CD8-positive, alpha-beta memory T cell (primary cell): ENCODE data around the gene PDLIM5. TPM values are rescaled to one million over a fixed set of nuclear protein-coding genes. Genes with fewer than 3 reads are reported as not detected.

Experiments
- CTCF ChIA-PET: fragments of 350-600 bp; sonication (Branson Sonifier 250); formaldehyde crosslinking; loops from one replicate; lab custom pipeline; 2021; ENCODE audit warnings: antibody characterized with exemption; lab: Charles Lee
- POLR2A ChIA-PET: fragments of 350-600 bp; sonication (Branson Sonifier 250); formaldehyde crosslinking; loops from one replicate; lab custom pipeline; 2021; ENCODE audit warnings: antibody characterized with exemption; lab: Charles Lee
- DNase-seq, 5 donors: peaks; one replicate each; pipeline versions ENCODE4 v3.0.0 to v3.0.0-alpha.2; 2020 to 2022; ENCODE audit warnings: mixed read lengths in 1 of 5
- H3K27ac ChIP-seq: one replicate; pipeline ENCODE4 v1.7.0; 2013; ENCODE audit warnings: low read depth, mild to moderate bottlenecking, low read length, moderate library complexity
- H3K27me3 ChIP-seq: 2 replicates; pipeline ENCODE4 v1.7.0; 2013; ENCODE audit warnings: low read length, mild to moderate bottlenecking; ENCODE audit not compliant: insufficient read depth, poor library complexity, severe bottlenecking
- H3K36me3 ChIP-seq: 2 replicates; pipeline ENCODE4 v1.7.0; 2013; ENCODE audit warnings: mild to moderate bottlenecking, low read length, moderate library complexity; ENCODE audit not compliant: insufficient read depth
- H3K4me1 ChIP-seq: 2 replicates; pipeline ENCODE4 v1.7.0; 2013; ENCODE audit warnings: mild to moderate bottlenecking, low read length, moderate library complexity; ENCODE audit not compliant: insufficient read depth
- H3K4me3 ChIP-seq: 2 replicates; pipeline ENCODE4 v1.7.0; 2013; ENCODE audit warnings: mild to moderate bottlenecking, low read length
- H3K9me3 ChIP-seq: 2 replicates; pipeline ENCODE4 v1.7.0; 2013; ENCODE audit warnings: mild to moderate bottlenecking, low read length
- H3K27ac Mint-ChIP-seq, 8 donors: one replicate each; pipeline ENCODE4 v1.8.0; 2020 to 2021; ENCODE audit warnings: mixed read lengths in 8 of 8, mild to moderate bottlenecking in 6 of 8, inconsistent platforms in 3 of 8, moderate library complexity in 3 of 8
- H3K27me3 Mint-ChIP-seq, 2 donors: one replicate each; pipeline ENCODE4 v1.8.0; 2020 to 2021; ENCODE audit warnings: mixed read lengths in 2 of 2, mild to moderate bottlenecking in 1 of 2, moderate library complexity in 1 of 2
- H3K36me3 Mint-ChIP-seq, 3 donors: one replicate each; pipeline ENCODE4 v1.8.0; 2020 to 2021; ENCODE audit warnings: mixed read lengths in 3 of 3, inconsistent platforms in 1 of 3, mild to moderate bottlenecking in 1 of 3
- H3K4me1 Mint-ChIP-seq, 3 donors: one replicate each; pipeline ENCODE4 v1.8.0; 2020 to 2021; ENCODE audit warnings: mixed read lengths in 3 of 3, inconsistent platforms in 1 of 3, mild to moderate bottlenecking in 1 of 3
- H3K4me3 Mint-ChIP-seq, 7 donors: one replicate each; pipeline ENCODE4 v1.8.0; 2020 to 2021; ENCODE audit warnings: mixed read lengths in 7 of 7, mild to moderate bottlenecking in 6 of 7, moderate library complexity in 4 of 7, inconsistent platforms in 2 of 7
- H3K9me3 Mint-ChIP-seq, 5 donors: one replicate each; pipeline ENCODE4 v1.8.0; 2020 to 2022; ENCODE audit warnings: mixed read lengths in 5 of 5, mild to moderate bottlenecking in 3 of 5, moderate library complexity in 2 of 5, inconsistent platforms in 1 of 5
- polyA plus RNA-seq: library from polyadenylated mRNA; unstranded; fragments of 300-500 nt; fragmentation: Illumina TruSeq; gene quantifications from one replicate; pipeline ENCODE4 v1.2.3, GENCODE V29; 2021
- total RNA-seq, 2 experiments: library from RNA; stranded (reverse); gene quantifications; one replicate each; pipeline ENCODE4 v1.2.3, GENCODE V29; 2021

The PDLIM5 gene
- total and polyA plus RNA-seq, 3 experiments from 2014 or later: 27.0 to 50.2 (median 27.4) TPM

GRCh38 chr4:94490437-94490836 is 38.7 kb downstream of the PDLIM5 start:
- DNase-seq: no peak
- H3K27me3 Mint-ChIP-seq: no peaks in the 10 kb centered on the region
- Histone ChIP-seq H3K4me3 (no peak overlapping the region), H3K36me3 (no peaks in the 10 kb centered on the region), H3K4me1 (no peaks in the 10 kb centered on the region), H3K27ac (no peak overlapping the region), H3K9me3 (no peaks in the 10 kb centered on the region), H3K27me3 (no peaks in the 10 kb centered on the region)
- no peak overlapping the region for H3K27ac Mint-ChIP-seq
- H3K9me3 Mint-ChIP-seq: no peaks in the 10 kb centered on the region
- H3K4me3 Mint-ChIP-seq: no peak overlapping the region
- ChIA-PET CTCF (no interaction called here), POLR2A (no interaction called here)
- peaks cover 0 to 7% (median 4%) of the 10 kb centered on the region in 3 donors for H3K36me3 Mint-ChIP-seq
- H3K4me1 Mint-ChIP-seq: peaks cover 0 to 12% (median 0%) of the 10 kb centered on the region in 3 donors

GRCh38 chr4:94491322-94491721 is 39.6 kb downstream of the PDLIM5 start:
- no peaks in the 10 kb centered on the region for H3K36me3 ChIP-seq
- no peak overlapping the region for H3K27ac ChIP-seq
- H3K4me3 Mint-ChIP-seq: no peak overlapping the region
- no peak for DNase-seq
- H3K4me3 ChIP-seq: no peak overlapping the region
- ChIA-PET POLR2A (no interaction called here), CTCF (no interaction called here)
- no peak overlapping the region for H3K27ac Mint-ChIP-seq
- H3K9me3 ChIP-seq: no peaks in the 10 kb centered on the region
- H3K9me3 Mint-ChIP-seq: no peaks in the 10 kb centered on the region
- peaks cover 0 to 7% (median 4%) of the 10 kb centered on the region in 3 donors for H3K36me3 Mint-ChIP-seq
- H3K4me1 ChIP-seq: no peaks in the 10 kb centered on the region
- H3K27me3 Mint-ChIP-seq: no peaks in the 10 kb centered on the region
- no peaks in the 10 kb centered on the region for H3K27me3 ChIP-seq
- peaks cover 0 to 8% (median 0%) of the 10 kb centered on the region in 3 donors for H3K4me1 Mint-ChIP-seq

GRCh38 chr4:94495408-94495807 is 43.7 kb downstream of the PDLIM5 start:
- H3K27ac Mint-ChIP-seq: no peak overlapping the region

GRCh38 chr4:94497690-94498089 is 45.9 kb downstream of the PDLIM5 start:
- no peaks in the 10 kb centered on the region for H3K27me3 ChIP-seq
- no peak overlapping the region for H3K4me3 ChIP-seq
- H3K9me3 Mint-ChIP-seq: no peaks in the 10 kb centered on the region
- no peak overlapping the region for H3K27ac Mint-ChIP-seq
- no peaks in the 10 kb centered on the region for H3K36me3 ChIP-seq
- no peak overlapping the region for H3K27ac ChIP-seq
- H3K9me3 ChIP-seq: no peaks in the 10 kb centered on the region
- DNase-seq: no peak
- no peak overlapping the region for H3K4me3 Mint-ChIP-seq
- H3K4me1 Mint-ChIP-seq: peaks cover 0 to 2% (median 0%) of the 10 kb centered on the region in 3 donors
- H3K36me3 Mint-ChIP-seq: peaks cover 1 to 3% (median 3%) of the 10 kb centered on the region in 3 donors
- H3K4me1 ChIP-seq: no peaks in the 10 kb centered on the region
- H3K27me3 Mint-ChIP-seq: no peaks in the 10 kb centered on the region
- ChIA-PET CTCF (no interaction called here), POLR2A (no interaction called here)

More at GRCh38 chr4:94495408-94495807, 43.7 kb downstream of the PDLIM5 start:
- DNase-seq: no peak
- H3K27me3 Mint-ChIP-seq: no peaks in the 10 kb centered on the region
- no peak overlapping the region for H3K4me3 Mint-ChIP-seq
- Histone ChIP-seq H3K9me3 (no peaks in the 10 kb centered on the region), H3K4me3 (no peak overlapping the region), H3K27me3 (no peaks in the 10 kb centered on the region), H3K36me3 (no peaks in the 10 kb centered on the region), H3K27ac (no peak overlapping the region), H3K4me1 (no peaks in the 10 kb centered on the region)
- ChIA-PET POLR2A (no interaction called here), CTCF (no interaction called here)
- no peaks in the 10 kb centered on the region for H3K9me3 Mint-ChIP-seq
- H3K36me3 Mint-ChIP-seq: peaks cover 3 to 7% (median 4%) of the 10 kb centered on the region in 3 donors
- H3K4me1 Mint-ChIP-seq: no peaks in the 10 kb centered on the region

- peaks cover 0 to 2% (median 0%) of the 10 kb centered on the region in 3 donors for H3K4me1 Mint-ChIP-seq
- H3K9me3 ChIP-seq: no peaks in the 10 kb centered on the region
Measured at GRCh38 chr4:94498502-94498901, 46.8 kb downstream of the PDLIM5 start.

GRCh38 chr4:94500685-94501084 is 48.9 kb downstream of the PDLIM5 start:
- no peak overlapping the region for H3K27ac Mint-ChIP-seq
- H3K4me1 Mint-ChIP-seq: peaks cover 0 to 2% (median 0%) of the 10 kb centered on the region in 3 donors
- Histone ChIP-seq H3K27me3 (no peaks in the 10 kb centered on the region), H3K4me3 (no peak overlapping the region), H3K36me3 (no peaks in the 10 kb centered on the region), H3K27ac (no peak overlapping the region), H3K9me3 (no peaks in the 10 kb centered on the region), H3K4me1 (no peaks in the 10 kb centered on the region)
- POLR2A ChIA-PET: no interaction called here
- no peaks in the 10 kb centered on the region for H3K9me3 Mint-ChIP-seq
- CTCF ChIA-PET: no interaction called here
- no peak for DNase-seq
- H3K4me3 Mint-ChIP-seq: no peak overlapping the region
- H3K36me3 Mint-ChIP-seq: peaks cover 0 to 3% (median 1%) of the 10 kb centered on the region in 3 donors
- H3K27me3 Mint-ChIP-seq: no peaks in the 10 kb centered on the region

More at GRCh38 chr4:94498502-94498901, 46.8 kb downstream of the PDLIM5 start:
- Mint-ChIP-seq H3K27ac (no peak overlapping the region), H3K36me3 (peaks cover 0 to 3% (median 2%) of the 10 kb centered on the region in 3 donors), H3K9me3 (no peaks in the 10 kb centered on the region), H3K27me3 (no peaks in the 10 kb centered on the region), H3K4me3 (no peak overlapping the region)
- no peaks in the 10 kb centered on the region for H3K27me3 ChIP-seq
- no peak overlapping the region for H3K4me3 ChIP-seq
- H3K4me1 ChIP-seq: no peaks in the 10 kb centered on the region
- H3K36me3 ChIP-seq: no peaks in the 10 kb centered on the region
- no peak overlapping the region for H3K27ac ChIP-seq
- POLR2A ChIA-PET: no interaction called here
- DNase-seq: no peak
- CTCF ChIA-PET: no interaction called here

GRCh38 chr4:94504545-94504944 is 52.8 kb downstream of the PDLIM5 start:
- Mint-ChIP-seq H3K27me3 (no peaks in the 10 kb centered on the region), H3K36me3 (peaks cover 0 to 3% (median 3%) of the 10 kb centered on the region in 3 donors), H3K4me3 (no peak overlapping the region), H3K27ac (peak overlapping the region in 1 of 8 donors; percentile 26), H3K4me1 (peaks cover 0 to 5% (median 2%) of the 10 kb centered on the region in 3 donors), H3K9me3 (no peaks in the 10 kb centered on the region)
- POLR2A ChIA-PET: no interaction called here
- CTCF ChIA-PET: no interaction called here
- no peak overlapping the region for H3K4me3 ChIP-seq
- no peak overlapping the region for H3K27ac ChIP-seq
- H3K27me3 ChIP-seq: no peaks in the 10 kb centered on the region
- DNase-seq: no peak
- H3K4me1 ChIP-seq: no peaks in the 10 kb centered on the region
- no peaks in the 10 kb centered on the region for H3K36me3 ChIP-seq
- H3K9me3 ChIP-seq: no peaks in the 10 kb centered on the region

GRCh38 chr4:94506822-94507221 is 55.1 kb downstream of the PDLIM5 start:
- Mint-ChIP-seq H3K36me3 (peaks cover 0 to 10% (median 1%) of the 10 kb centered on the region in 3 donors), H3K4me1 (peaks cover 0 to 5% (median 5%) of the 10 kb centered on the region in 3 donors), H3K4me3 (no peak overlapping the region), H3K27me3 (no peaks in the 10 kb centered on the region), H3K27ac (no peak overlapping the region), H3K9me3 (no peaks in the 10 kb centered on the region)
- H3K9me3 ChIP-seq: no peaks in the 10 kb centered on the region
- CTCF ChIA-PET: no interaction called here
- H3K4me3 ChIP-seq: no peak overlapping the region
- DNase-seq: no peak
- POLR2A ChIA-PET: no interaction called here
- no peaks in the 10 kb centered on the region for H3K4me1 ChIP-seq
- no peaks in the 10 kb centered on the region for H3K27me3 ChIP-seq
- no peaks in the 10 kb centered on the region for H3K36me3 ChIP-seq
- no peak overlapping the region for H3K27ac ChIP-seq
